ENCODE measurements around the gene PRRG3. TPM values are rescaled to one million over a fixed set of nuclear protein-coding genes. Genes with fewer than 3 reads are reported as not detected.
A peak's percentile ranks its signal among the peaks of the same experiment; 100 is the strongest.

PRRG3 gene
- polyA plus RNA-seq, 1 donor: 28.6 TPM

DNA sequence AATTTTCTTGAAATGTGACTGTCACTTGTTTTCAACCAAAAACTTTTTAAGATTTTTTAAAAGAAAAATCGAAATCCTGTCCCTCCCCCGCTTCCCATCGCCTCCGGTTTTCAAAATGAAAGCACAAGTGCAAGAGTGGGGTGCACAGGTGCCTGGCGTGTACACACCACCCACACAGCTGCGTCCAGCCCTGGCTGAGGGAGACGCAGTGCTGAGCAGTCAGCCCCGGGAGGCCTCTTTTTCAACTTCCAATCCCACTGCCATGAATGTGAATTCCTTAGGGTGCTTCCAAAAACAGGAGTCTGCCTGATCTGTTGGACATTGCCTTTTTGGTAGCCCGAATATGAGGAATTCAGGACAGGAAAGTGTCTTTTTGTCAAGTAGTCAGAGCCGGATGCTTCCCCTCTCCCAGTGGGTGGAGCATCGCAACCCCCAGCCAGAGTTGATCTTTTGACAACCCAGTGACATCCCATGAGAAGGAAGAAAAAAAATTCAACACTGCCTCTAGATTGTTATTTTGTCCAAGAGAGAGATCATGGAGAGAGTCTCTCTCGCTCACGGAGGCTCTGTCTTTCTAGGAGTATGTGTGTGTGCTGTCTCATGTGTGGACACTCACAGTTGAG, 8.9 kb downstream of the PRRG3 start:
- no peak for DNase-seq (ENCODE audit: low read depth)

DNA sequence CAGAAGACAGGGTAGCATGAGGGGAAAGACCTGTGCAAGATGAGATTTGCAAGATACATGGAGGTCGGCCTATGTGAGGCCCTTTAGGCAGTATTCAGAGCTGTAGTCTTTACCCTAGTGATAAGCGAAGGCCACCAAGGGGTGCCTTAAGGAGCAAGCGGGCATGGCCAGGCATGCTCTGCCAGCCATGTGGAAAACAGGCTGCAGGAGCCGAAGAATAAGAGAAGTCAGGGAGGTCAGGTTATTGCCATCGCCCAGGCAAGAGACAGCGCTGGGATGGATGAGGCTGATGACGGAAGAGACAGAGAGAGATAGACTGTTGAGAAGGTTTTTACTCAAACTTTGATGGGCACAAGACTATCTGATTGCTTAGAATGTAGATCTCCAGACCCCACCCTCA, 13.6 kb downstream of the PRRG3 start:
- DNase-seq (ENCODE audit: low read depth): no peak

DNA sequence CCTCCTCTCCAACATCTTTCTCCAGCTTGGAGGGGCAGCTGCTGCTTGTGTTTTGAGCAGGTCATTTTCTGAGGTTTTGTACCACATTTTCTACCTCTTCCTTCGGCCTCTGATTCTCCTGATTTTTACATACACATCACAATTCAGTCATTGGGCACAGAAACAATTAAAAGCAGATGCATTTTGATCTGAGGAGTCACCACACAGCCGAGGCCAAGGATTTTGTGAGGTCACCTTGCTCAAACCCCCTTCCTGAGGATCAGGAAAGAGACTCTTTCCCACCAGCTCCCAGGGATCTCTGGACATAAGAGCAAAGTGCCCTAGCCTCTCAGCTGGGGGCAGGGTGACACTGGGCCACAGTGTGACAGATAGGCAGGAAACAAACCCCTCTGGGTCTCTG, 15.2 kb downstream of the PRRG3 start:
- DNase-seq (ENCODE audit: low read depth): no peak

DNA sequence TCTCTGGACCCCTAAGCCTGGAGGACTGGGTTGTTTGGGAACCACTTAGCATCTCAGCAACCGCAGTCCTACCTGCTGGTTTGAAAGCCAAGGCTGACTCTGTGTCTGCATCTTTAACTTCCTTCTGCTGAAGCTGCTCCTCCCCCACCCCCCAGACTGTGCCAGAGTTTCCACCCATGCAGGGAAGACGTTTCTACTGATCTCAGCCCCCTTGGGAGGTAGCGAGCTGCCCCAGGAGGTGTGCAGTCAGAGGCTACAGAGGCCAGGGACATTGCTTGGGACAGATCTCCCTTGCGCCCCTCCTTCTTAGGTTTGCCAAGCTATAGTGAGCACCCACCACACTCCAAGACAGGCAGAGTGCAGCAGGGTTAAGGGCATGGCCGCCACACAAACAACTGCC, 15.9 kb downstream of the PRRG3 start:
- no peak for DNase-seq (ENCODE audit: low read depth)

DNA sequence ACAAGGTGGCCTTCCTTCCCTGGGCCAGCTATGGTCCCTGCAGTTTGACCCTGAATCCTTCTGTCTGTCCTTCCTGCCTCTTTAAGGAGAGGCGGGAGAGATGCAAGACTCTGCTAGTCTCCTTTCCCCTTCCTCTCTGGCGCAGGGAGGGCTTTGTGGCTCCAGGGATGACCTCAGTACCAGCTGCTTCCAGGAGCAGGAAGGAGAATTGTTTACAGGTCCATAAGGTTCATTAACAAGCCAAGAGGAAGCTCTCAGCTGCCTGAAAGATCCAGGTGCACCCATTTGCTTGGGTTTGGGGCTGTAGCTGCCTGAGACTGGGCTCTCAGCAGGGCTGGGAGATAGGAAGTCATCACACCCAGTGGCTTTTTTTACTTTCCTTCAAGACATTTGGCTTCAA, 16.5 kb downstream of the PRRG3 start:
- DNase-seq (ENCODE audit: low read depth): peak; percentile 56

DNA sequence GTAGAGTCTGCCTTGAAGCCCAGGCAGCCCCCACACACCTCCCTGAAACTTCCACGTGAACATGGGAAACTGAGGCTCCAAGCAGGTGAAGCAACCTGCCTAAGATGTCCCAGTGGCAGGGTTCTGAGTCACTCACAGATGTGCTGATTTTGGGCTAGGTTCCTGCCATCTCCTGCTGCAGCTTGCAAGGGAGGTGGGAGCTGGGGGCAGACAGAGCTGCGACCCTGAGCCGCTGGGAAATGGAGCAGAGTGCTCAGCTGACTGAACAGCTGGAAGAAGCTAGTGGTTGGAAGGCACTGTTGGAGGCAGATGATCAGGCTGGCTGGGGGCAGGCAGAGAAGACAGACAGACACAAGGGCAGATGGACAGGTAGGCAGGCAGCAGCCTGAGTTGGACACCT, 17.0 kb downstream of the PRRG3 start:
- no peak for DNase-seq (ENCODE audit: low read depth)

DNA sequence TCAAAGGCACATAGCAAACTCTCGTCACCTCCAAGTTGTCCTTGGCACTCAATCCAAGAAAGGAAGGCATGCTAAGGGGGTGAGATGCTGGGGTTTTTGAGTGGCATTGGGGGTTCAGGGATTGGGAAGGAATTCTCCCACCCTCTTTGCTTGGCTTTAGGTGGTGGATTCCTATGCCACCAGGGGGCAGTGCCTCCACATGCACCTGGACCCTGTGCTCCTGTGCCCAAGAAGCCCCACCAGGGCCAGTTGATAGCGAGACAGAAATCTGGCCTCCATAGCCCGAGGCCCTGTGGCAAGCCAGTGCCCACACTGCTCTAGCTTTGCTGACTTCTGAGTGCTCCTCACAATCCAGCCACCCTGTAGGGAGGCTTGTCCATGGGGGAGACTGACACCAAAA, 18.6 kb downstream of the PRRG3 start:
- no peak for DNase-seq (ENCODE audit: low read depth)

DNA sequence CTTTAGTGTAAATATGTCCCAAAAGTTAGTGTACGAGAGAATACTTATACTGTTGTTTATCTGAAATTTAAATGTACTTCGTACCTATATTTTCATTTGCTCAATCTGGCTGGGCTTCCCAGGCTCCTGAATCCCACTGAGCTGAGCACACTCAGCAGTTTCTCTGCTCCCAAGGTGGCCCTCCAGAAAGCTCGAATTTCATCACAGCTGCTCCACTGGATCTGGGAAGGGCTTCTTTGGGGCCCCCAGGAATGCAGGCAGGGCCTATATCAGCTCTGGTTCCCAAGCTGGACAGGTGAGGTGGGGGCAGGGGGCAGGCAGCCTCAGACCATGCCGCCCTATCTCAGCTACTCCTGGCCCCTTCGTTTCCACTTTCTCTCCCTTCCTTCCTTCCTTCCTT, 19.1 kb downstream of the PRRG3 start:
- DNase-seq (ENCODE audit: low read depth): no peak

DNA sequence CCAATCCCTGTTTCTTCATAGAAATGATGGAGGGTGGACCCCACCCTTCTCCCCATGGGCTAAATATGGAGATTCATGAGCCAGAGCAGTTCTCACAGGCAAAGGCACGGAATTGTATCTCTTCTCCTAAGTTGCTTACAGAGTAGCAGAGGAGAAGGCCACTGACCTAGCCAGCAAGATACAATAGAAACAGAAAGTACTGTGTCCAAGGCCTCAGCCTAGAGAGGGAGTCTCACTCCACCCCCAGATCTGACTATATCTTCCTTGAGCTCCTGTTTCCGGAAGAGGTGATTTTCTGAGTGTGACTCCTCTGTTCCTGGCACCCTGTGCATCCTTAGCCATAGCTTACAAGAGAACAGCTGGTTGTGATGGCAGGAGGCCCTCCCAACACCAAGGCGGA, 20.5 kb downstream of the PRRG3 start, which contains the start of gene FATE1:
FATE1 (plus strand) TSS at position 284 of the 400 bp plus-strand sequence; CDS start at position 369, 85 bp downstream.
- DNase-seq (ENCODE audit: low read depth): no peak

DNA sequence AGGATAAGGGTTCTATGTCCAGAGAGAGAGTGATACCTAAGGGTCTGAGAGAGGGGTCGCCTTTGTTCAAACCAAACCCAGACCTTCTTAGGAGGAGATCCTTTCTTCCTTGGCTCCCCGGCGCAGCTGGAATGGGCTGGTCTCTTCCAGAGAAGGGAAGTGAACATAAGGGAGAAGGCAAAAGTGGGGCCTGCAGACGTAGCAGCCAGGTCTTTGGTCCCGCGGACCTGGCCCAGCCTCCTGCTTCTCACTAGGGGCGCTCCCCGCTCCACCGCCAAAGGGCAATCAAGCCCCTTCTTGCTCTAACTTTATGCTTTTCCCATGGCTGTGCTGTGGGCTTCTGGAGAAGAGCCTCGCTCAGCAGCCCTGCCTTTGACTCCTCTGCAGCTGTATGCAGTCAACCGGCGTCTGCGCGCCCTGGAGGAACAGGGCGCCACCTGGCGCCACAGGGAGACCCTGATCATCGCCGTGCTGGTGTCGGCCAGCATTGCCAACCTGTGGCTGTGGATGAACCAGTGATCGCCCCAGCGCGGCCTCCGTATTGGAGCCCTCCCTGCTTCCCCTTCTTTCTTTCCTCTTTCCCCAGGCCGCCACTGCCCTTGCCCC, 27.1 kb downstream of the PRRG3 start:
- DNase-seq (ENCODE audit: low read depth): no peak

DNA sequence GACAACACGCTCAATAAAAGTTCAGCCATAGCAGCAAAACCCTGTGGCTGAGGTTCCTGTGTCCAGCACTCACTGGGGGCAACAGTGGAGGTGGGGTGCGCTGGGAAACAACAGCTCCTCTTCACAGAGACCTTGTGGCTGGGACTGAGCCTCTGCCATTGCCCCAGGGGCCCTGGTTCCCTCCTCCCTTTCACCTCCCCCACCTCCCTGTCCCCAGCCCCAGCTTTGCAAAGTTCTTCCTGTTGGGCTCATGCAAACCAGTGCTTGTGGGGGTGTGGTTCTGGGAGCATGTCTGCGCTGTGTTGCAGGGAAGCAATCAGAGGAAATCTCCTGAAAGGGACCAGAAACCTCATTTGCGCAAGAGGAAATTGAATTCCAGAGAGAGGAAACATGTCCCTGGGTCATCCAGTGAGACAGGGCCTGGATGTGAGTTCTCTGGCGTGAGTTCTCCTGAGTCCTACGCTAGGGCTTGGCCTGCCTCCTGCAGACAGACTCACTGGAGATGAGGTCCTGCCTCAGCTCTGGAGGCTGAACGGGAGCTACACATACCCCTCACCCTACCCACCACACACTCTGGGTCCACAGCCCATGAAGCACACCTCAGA, 28.0 kb downstream of the PRRG3 start:
- DNase-seq (ENCODE audit: low read depth): no peak

DNA sequence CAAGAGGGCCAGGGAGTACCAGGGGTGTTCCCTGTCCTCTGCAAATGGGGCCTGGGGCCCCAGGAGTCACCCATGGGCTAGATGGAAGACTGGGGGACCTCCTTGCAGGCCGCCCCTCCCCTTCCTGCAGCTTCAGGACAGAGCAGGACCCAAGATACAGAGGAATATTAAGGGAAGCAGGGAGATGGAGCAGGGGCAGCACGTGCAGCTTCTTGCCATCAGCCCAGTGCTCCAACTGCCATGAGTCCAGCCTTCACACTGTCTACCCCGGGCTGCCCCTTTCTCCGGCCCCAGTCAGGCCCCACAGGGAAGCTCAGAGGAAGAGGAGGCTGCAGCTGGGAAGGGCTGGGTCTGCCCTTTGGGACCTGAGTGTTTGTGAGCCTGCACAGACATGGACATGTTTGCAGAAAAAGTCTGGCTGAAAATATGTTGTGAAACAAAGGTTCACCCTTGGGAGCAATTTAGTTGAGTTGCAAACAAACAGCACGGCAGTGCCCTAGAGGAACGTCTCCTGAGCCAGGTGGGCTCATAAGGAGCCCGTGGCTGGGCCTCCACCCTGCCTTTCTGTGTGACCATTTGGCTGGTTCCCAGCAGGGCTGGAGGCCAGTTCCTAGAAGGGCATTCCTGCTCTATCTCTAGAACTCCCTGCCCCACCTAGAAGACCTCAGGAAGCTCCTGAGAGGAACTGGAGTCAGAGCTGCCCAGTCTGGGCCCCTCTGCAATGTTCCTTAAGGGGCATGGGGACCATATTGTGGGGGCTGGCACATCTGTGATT, 29.5 kb downstream of the PRRG3 start:
- no peak for DNase-seq (ENCODE audit: low read depth)

DNA sequence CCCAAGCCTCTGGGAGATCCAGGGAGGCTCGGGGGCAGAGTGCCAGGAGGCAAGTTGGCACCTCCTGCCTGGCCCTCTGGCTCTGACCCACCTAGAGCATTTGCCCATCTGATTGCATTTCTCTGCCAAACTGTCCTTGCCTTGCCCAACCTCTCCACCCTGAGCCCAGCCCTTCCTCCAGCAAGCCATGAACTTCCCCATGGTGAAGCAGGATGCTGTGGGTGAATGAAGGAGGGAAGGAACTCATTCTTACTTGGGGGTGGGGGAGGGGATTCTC, 30.0 kb downstream of the PRRG3 start:
- DNase-seq (ENCODE audit: low read depth): no peak

DNA sequence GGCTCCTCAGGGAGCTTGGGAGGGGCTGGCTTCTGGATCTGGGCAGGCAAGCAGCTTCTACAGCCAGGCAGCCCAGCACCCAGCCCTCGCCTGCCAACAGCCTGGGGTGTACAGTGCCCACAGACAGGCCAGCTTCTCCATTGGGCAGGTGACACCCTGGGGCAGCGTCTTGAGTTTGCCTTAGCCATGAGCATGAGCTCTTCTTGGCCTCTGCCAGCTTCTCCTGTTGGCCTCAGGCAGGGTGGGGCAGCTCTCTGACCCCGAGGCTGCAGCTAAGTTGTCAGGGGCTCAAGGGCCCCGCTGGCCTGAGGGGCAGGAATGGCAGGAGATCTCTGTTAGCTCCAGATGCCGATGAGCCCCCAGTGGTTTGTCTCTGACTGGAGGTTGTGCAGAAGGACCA, 31.5 kb downstream of the PRRG3 start:
- DNase-seq (ENCODE audit: low read depth): no peak

DNA sequence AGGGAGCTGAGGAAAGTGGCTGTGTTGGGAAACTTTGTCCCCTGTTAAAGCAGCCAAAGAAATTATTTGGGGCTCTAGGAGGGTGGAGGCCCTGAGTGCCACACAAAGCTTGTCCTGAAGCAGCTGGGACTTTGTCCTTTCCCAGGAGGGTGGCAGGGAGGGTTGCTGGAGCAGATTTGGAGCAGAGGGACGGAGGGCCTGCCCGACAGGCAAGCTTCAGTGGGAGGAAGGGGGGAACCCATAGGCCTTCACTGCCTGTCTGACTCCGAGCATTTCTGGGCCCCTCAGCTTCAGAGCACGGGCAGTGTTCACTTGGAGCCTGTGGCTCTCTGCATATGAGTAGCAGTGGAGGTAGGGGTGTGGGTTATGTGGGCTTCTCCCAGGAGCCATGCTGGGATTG, 32.1 kb downstream of the PRRG3 start:
- no peak for DNase-seq (ENCODE audit: low read depth)

DNA sequence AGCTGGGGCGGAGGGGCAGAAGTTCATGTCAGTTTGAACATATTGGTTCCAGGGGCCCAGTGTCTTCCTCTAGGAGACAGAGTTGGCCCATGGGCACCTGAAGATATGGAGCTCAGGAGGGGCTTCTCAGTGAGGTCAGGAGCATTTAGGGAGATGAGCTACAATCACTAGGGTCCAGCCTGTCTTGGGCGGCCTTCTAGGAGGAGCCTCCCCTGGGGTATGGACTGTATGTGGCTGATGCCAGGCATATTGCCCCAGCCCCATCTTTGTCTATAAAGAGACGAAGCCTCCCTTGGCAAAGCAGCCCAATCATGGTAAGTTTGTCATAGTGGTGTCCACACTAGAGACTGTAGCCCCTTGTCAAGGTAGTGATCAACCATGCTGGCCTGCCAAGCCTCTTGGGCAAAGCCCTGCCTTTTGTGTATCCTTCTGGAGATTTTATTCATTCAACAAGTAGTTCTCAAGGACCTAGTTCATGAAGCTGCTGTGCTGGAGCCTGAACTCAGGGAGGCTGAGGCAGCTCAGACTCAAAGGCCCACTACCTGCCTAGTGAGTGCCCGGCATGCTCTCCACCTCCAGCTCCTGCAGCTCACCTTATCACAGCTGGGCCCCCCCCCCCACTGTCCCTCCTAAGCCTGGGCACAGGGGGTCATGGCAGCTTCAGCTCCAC, 33.9 kb downstream of the PRRG3 start:
- no peak for DNase-seq (ENCODE audit: low read depth)

DNA sequence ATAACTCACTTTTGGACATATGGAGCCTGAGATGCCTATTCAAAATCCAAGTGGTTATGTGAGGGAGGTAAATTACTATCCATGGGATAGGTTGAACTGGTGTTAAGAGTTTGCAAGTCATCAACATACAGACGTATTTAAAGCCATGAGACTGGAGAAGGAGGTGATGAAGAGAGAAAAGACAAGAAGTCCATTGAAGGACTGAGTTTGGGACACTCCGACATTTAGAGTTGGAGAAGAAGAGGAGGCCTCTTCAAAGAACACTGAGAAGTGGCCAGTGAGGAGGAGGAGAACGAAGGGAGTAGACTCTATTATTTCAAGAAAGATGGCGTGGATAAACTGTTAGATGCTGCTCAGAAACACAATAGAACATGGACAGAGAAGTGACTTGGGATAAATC, 39.2 kb downstream of the PRRG3 start, which contains the start of gene CNGA2:
CNGA2 (plus strand) TSS at position 301 of the 400 bp plus-strand sequence. CDS start 3,738 bp downstream, outside the sequence.
- no peak for DNase-seq (ENCODE audit: low read depth)

DNA sequence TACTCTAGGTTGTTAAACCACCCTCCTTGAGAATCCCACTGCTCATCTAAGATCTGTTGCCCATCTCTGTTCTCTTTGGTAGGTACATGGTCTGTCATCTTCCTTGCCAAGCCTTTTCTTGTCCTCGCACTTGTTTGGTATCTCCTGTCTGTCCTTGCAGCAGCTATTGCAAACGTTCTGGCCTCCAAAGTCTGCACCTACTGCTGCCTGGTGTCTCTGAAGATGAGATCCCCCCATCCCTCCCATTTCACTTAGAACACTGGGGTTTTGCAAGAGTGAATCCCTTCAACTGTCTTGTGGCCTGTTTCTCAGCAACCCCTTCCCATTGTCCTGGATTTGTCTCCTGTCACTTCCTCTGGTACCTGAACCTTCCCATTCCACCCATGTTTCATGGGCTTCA, 40.0 kb downstream of the PRRG3 start:
- DNase-seq (ENCODE audit: low read depth): no peak

DNA sequence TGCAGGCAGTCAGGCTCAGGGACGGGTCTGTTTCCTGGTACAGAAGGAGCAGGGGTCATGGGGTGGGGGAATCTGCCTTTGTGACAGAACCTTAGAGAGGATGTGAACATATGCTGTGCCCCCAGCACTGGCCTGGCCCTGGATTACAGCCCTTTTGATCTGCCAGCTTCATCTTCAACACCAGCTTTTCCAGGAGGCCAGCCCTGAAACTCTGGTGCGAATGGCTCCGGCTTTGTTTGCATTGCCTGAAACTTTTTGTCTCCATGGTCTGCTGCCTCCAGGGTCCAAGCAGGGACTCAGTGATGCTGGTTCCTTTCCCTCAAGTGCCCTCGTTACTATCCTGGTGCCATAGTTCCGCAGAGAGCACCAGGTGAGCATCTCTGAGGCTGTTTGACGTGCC, 41.4 kb downstream of the PRRG3 start:
- DNase-seq (ENCODE audit: low read depth): no peak

DNA sequence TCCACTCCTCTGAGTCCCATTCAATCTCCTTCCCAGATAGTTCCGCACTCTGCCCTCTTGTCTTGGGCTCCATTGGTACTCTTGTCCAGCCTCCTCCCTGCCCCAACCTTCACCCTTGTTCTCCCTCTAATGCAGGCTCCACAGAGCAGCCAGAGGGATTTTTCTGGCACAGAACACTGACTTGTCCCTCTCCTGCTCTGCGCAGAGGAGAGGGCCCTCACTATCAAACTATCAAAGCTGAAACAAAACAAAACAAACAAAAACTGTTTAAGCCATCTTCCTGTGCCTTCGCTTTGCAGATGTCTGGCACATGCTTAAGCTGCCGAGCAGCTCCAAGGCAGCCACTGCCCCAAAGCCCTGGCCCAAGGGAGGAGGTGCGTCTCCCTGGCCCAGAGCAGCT, 42.2 kb downstream of the PRRG3 start:
- no peak for DNase-seq (ENCODE audit: low read depth)

DNA sequence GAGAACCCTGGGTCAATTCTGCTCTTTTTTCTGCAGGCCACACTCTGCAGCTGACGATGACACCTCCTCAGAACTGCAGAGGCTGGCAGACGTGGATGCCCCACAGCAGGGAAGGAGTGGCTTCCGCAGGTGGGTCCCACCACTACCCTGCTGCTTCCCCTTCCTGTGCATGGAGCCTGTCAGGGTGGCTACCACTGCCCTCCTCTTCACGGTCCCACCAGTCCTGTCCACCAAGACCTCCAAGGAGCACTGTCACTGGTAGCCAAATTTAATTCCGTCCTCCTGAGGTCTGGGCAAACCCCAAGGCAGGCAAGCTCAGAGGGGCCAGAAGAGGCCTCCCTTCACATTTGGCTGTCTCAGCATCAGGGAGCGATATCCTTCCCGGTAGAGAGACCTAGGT, 43.5 kb downstream of the PRRG3 start:
- DNase-seq (ENCODE audit: low read depth): no peak

DNA sequence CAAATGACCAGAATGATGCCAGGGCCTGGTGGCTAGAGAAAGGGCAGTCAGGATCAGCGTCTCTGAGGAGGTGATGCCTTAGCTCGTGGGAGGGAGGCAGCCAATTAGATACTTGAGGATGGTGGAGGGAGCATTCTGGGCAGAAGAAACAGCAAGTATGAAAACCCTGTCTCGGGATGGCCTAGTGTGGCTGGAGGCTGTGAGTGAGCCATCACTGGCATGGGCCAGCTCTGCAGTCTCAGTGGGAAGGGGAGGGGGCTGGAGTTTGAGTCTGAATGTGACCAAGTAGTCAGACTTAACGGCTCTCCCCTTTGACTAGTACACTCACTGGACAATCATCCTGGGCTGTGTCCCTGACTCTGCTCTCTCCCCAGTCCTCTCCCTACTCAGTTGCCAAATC, 46.3 kb downstream of the PRRG3 start:
- DNase-seq (ENCODE audit: low read depth): no peak

Data from forelimb muscle (tissue), 1 donor.